ENCODE data around the gene PAQR8.

GRCh38 chr6:52369234-52369633 lies 7.3 kb downstream of the PAQR8 start:
- TF ChIP-seq CTCF (IDR thresholded peaks at IDR 0.05) (no peak), EP300 (IDR thresholded peaks at IDR 0.05) (no peak)
